ENCODE results near the gene MTTP. TPM values are rescaled to one million over a fixed set of nuclear protein-coding genes. Genes with fewer than 3 reads are reported as not detected.

The MTTP gene
- total RNA-seq, 6 experiments from 2014 or later = 91.6 to 134 (median 112) TPM

DNA sequence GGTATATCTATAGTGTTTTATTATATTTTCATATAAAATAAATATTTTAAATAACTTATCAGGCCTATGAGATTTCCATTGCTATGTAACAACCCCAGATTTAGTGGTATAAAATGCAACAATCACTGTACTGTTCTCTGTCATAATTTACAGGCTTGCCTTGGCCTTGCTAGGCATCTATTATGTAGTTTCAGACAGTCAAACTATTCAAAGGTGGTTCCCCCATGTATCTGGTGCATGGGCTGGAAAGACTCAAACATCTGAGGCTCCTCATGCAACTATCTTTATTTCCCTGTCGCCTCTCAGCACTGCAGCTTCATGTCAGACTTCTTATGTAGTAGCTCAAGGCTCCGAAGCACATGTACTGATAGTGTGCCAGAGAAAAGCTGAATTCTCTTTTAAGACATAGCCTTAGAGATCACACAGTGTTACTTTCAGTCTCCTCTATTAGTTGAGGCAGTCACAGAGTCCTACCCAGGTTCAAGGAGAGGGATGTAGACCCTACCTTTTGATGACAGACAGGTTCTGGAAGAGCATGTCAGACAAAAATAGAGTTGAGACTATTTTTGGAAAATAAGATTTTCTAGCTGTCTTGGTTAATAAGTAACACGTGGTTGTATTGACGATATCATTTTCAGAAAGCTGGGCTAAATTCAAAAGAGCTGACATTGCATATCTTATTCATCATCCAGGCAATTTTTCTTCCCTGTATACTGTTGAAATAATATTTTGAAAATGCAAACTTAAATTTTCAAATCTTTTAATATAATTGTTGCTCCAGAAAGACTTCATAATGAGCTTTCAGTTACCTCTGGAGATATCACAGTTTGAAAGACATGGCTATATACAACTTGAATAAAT, 19.4 kb downstream of the MTTP start:
- Histone ChIP-seq H3K9me3 (no peaks in the 10 kb centered on the region), H3K27ac (no peak overlapping the region), H3K4me1 (peaks cover 0 to 6% (median 0%) of the 10 kb centered on the region in 4 donors), H3K4me3 (no peak overlapping the region), H3K36me3 (peaks cover 0 to 66% (median 21%) of the 10 kb centered on the region in 4 donors), H3K27me3 (no peaks in the 10 kb centered on the region)
- TF ChIP-seq POLR2A (IDR thresholded peaks at IDR 0.05) = no peak
- TF ChIP-seq, protein P1, sequence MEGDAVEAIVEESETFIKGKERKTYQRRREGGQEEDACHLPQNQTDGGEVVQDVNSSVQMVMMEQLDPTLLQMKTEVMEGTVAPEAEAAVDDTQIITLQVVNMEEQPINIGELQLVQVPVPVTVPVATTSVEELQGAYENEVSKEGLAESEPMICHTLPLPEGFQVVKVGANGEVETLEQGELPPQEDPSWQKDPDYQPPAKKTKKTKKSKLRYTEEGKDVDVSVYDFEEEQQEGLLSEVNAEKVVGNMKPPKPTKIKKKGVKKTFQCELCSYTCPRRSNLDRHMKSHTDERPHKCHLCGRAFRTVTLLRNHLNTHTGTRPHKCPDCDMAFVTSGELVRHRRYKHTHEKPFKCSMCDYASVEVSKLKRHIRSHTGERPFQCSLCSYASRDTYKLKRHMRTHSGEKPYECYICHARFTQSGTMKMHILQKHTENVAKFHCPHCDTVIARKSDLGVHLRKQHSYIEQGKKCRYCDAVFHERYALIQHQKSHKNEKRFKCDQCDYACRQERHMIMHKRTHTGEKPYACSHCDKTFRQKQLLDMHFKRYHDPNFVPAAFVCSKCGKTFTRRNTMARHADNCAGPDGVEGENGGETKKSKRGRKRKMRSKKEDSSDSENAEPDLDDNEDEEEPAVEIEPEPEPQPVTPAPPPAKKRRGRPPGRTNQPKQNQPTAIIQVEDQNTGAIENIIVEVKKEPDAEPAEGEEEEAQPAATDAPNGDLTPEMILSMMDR (IDR thresholded peaks at IDR 0.05) = no peak
- DNase-seq (no peak), ATAC-seq (no peak)
- intact Hi-C loops (cut with DNase I) = no loop called here
- WGBS (ENCODE audit: insufficient coverage, low coverage, low lambda C conversion rate, missing lambda C conversion rate) = 55% methylated on average over 4 of the region's 4 CpGs

DNA sequence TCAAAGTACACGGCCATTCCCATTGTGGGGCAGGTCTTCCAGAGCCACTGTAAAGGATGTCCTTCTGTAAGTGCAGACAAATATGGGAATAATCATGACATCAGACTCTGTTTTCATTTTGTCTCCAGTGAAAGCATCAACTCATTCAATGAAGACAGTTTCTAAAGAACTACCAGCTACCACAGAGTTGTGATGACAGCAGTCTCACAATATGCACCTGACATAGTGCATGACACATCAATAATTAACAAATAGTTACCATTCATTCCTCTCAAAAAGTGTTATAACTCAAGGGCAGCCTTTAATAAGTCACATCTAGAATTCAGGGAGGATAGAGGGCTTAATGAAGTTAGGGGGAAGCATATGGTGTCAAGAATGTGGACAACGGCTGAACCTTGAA, 20.2 kb downstream of the MTTP start:
- Histone ChIP-seq H3K4me3 (no peak overlapping the region), H3K36me3 (peaks cover 0 to 67% (median 22%) of the 10 kb centered on the region in 4 donors), H3K27ac (no peak overlapping the region), H3K9me3 (no peaks in the 10 kb centered on the region), H3K27me3 (no peaks in the 10 kb centered on the region), H3K4me1 (peaks cover 0 to 6% (median 0%) of the 10 kb centered on the region in 4 donors)
- WGBS (ENCODE audit: insufficient coverage, low coverage, low lambda C conversion rate, missing lambda C conversion rate) = 89% methylated on average over 2 of the region's 2 CpGs
- intact Hi-C loops (cut with DNase I) = no loop called here
- TF ChIP-seq, protein P1 (IDR thresholded peaks at IDR 0.05) = no peak
- no peak for TF ChIP-seq POLR2A (IDR thresholded peaks at IDR 0.05)
- DNase-seq (no peak), ATAC-seq (no peak)

DNA sequence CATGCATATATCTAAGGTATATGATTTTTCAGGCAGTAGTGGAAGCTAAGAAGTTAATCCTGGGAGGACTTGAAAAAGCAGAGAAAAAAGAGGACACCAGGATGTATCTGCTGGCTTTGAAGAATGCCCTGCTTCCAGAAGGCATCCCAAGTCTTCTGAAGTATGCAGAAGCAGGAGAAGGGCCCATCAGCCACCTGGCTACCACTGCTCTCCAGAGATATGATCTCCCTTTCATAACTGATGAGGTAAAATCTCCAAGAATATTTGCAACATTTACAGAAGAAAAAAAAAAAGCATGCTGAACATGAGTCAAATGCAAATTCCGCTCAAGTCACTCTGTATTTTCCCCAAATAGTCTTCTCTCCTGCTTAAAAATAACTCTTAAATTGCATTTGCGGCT, 32.1 kb downstream of the MTTP start:
- DNase-seq (no peak), ATAC-seq (no peak)
- Histone ChIP-seq H3K4me3 (no peak overlapping the region), H3K27me3 (no peaks in the 10 kb centered on the region), H3K36me3 (peaks cover 0 to 93% (median 46%) of the 10 kb centered on the region in 4 donors), H3K27ac (no peak overlapping the region), H3K9me3 (no peaks in the 10 kb centered on the region), H3K4me1 (no peaks in the 10 kb centered on the region)
- TF ChIP-seq POLR2A (IDR thresholded peaks at IDR 0.05) = no peak
- TF ChIP-seq, protein P1 (IDR thresholded peaks at IDR 0.05) = no peak
- intact Hi-C loops (cut with DNase I) = no loop called here
- WGBS (ENCODE audit: insufficient coverage, low coverage, low lambda C conversion rate, missing lambda C conversion rate) = 86% methylated on average over 2 of the region's 2 CpGs

DNA sequence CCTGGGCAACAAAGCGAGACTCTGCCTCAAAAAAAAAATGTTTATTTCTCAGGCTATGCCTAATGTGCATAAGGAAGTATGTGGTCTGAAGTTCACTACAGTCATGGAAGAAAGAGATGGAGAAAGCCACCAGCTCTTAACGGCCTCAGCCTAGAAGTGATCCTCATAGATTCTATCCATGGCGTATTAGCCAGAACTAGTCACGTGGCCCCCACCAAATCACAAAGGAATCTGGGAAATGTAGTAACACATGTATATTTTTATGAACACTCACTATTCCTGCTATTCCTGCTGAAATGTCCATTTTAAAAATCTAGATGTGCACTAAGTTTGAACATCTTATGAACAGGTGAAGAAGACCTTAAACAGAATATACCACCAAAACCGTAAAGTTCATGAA, 33.8 kb downstream of the MTTP start:
- no peaks in the 10 kb centered on the region for H3K4me1 ChIP-seq
- no peaks in the 10 kb centered on the region for H3K9me3 ChIP-seq
- H3K36me3 ChIP-seq = peaks cover 0 to 93% (median 46%) of the 10 kb centered on the region in 4 donors
- no peak overlapping the region for H3K27ac ChIP-seq
- DNase-seq (no peak), ATAC-seq (no peak)
- TF ChIP-seq POLR2A (IDR thresholded peaks at IDR 0.05) = no peak
- TF ChIP-seq, protein P1 (IDR thresholded peaks at IDR 0.05) = no peak
- no peaks in the 10 kb centered on the region for H3K27me3 ChIP-seq
- intact Hi-C loops (cut with DNase I) = no loop called here
- H3K4me3 ChIP-seq = no peak overlapping the region
- 71% methylated on average over 5 of the region's 5 CpGs for WGBS (ENCODE audit: insufficient coverage, low coverage, low lambda C conversion rate, missing lambda C conversion rate)
